ENCODE results near the gene RMI1.
A peak's percentile ranks its signal among the peaks of the same experiment; 100 is the strongest.

Gene RMI1

DNA sequence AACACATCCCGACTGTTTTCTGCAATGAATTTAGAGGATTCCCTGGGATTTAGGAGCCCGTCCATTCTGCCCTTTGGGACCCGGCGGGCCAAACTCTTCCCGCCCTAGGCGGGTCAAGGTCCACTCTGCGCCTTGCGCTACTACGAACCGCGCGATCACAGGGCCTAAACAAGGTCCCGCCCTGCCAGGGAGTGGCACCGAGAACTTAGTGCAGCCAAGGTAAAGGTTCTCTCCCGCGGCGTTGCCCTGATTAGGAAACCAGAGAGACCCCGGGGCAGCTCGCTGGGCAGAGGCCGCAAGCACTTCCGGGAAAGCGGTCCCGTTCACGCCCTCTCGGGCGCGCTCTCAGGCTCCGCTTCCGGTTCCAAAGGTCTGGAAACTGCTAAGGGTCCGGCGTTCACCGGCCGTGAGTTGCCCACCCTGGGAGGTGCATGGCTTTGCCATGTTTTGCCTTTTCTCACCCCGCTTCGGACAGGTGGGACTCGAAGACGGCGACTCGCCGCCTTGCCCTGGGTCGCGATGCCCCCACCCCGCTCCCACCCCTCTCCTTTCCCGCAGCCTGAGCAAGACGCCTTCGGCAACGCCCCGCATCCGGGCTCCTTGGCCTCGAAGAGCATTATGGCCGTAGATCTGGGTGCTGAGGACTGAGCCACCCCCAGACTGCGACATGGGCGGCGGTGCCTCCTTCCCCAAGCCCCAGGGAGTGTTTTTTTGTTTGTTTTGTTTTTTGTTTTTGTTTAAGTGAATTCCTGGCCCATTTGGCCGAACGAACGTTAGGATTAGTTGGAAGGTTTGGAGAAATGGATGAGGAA is 24.0 kb upstream of the RMI1 start:
- Histone ChIP-seq H3K4me1 (ENCODE audit: insufficient read depth, low read length) (no peaks in the 10 kb centered on the region), H3K4me3 (ENCODE audit: low read length) (peak overlapping the region; percentile 60)

DNA sequence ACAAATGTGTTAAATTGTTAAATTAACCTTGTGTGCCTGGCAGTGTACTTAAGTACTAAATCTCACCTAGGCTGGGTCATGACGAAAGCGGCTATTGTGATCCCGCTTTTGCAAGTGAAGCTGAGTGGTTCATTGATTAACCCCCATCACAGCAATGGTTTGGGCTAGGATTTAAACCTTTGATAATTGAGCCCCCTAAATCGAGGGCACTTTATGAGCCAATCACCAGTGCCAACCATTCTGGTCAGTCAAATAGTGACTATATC is 23.4 kb upstream of the RMI1 start:
- H2AFZ ChIP-seq (ENCODE audit: low read depth, low read length) = no peak overlapping the region
- H3K4me3 ChIP-seq (ENCODE audit: low read length) = peak overlapping the region; percentile 60
- H3K36me3 ChIP-seq (ENCODE audit: insufficient read depth, low read length) = no peaks in the 10 kb centered on the region
- H3K27me3 ChIP-seq (ENCODE audit: insufficient read depth, low read length) = no peaks in the 10 kb centered on the region
- H3K9me3 ChIP-seq (ENCODE audit: low read length) = no peaks in the 10 kb centered on the region
- no peaks in the 10 kb centered on the region for H3K4me1 ChIP-seq (ENCODE audit: insufficient read depth, low read length)

More for the DNA sequence above, 24.0 kb upstream of the RMI1 start:
- Histone ChIP-seq H2AFZ (ENCODE audit: low read depth, low read length) (peak overlapping the region; percentile 49), H3K36me3 (ENCODE audit: insufficient read depth, low read length) (no peaks in the 10 kb centered on the region), H3K27me3 (ENCODE audit: insufficient read depth, low read length) (no peaks in the 10 kb centered on the region), H3K9me3 (ENCODE audit: low read length) (no peaks in the 10 kb centered on the region)

DNA sequence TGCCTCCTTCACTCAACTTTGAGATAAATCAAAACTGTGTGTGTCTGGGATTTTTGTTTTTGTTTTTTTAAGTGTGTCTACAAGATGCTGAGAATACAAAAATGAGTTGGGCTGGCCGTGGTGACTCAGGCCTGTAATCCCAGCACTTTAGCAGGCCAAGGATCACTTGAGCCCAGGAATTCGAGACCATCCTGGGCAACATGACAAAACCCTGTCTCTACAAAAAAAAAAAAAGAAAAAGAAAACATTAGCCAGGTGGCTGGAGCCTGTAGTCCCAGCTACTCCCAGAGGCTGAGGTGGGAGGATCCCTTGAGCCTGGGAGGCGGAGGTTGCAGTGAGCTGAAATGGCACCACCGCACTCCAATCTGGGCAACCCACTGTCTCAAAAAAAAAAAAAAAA is 21.5 kb upstream of the RMI1 start:
- H3K4me3 ChIP-seq (ENCODE audit: low read length) = no peak overlapping the region
- H3K27me3 ChIP-seq (ENCODE audit: insufficient read depth, low read length) = no peaks in the 10 kb centered on the region
- no peaks in the 10 kb centered on the region for H3K36me3 ChIP-seq (ENCODE audit: insufficient read depth, low read length)
- no peaks in the 10 kb centered on the region for H3K4me1 ChIP-seq (ENCODE audit: insufficient read depth, low read length)
- H3K9me3 ChIP-seq (ENCODE audit: low read length) = no peaks in the 10 kb centered on the region
- H2AFZ ChIP-seq (ENCODE audit: low read depth, low read length) = no peak overlapping the region

DNA sequence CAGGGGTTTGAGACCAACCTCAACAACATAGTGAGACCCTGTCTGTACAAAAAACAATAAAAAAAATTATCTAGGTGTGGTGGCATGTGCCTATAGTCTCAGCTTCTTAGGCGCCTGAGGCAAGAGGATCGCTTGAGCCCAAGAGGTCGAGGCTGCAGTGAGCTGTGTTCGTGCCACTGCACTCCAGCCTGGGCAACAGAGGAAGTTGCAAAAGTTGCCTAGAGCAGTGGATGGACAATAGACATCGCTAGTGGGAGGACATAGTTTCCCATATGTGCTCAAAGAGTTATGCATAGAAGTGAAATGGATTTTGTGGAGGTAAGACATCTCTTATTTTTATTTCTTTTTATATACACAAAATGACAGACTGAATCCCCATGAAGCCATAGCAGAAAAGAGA is 19.6 kb upstream of the RMI1 start:
- Histone ChIP-seq H2AFZ (ENCODE audit: low read depth, low read length) (no peak overlapping the region), H3K4me3 (ENCODE audit: low read length) (no peak overlapping the region), H3K4me1 (ENCODE audit: insufficient read depth, low read length) (no peaks in the 10 kb centered on the region), H3K36me3 (ENCODE audit: insufficient read depth, low read length) (no peaks in the 10 kb centered on the region), H3K9me3 (ENCODE audit: low read length) (no peaks in the 10 kb centered on the region), H3K27me3 (ENCODE audit: insufficient read depth, low read length) (no peaks in the 10 kb centered on the region)

DNA sequence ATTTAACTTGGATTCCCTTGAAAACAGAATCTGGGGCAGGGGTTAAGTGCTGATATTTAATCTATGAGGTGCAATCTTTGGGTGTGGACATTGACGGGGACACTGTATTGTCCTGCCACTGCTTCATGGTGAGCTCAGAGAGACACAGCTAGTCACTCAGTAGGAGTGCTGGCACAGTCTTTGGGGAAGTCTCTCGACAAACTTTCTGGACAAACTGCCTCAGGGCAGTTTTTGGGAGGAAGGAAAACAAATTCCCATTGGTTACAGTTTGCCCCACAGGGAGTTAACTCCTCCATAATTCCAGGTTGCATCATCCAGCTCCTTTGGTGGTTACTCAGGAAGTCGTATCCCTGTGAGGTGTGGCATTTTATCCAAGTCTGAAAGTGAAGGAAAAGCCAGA is 18.4 kb upstream of the RMI1 start:
- Histone ChIP-seq H3K9me3 (ENCODE audit: low read length) (no peaks in the 10 kb centered on the region), H3K4me3 (ENCODE audit: low read length) (no peak overlapping the region), H3K27me3 (ENCODE audit: insufficient read depth, low read length) (no peaks in the 10 kb centered on the region), H2AFZ (ENCODE audit: low read depth, low read length) (no peak overlapping the region), H3K4me1 (ENCODE audit: insufficient read depth, low read length) (no peaks in the 10 kb centered on the region), H3K36me3 (ENCODE audit: insufficient read depth, low read length) (peaks cover 4% of the 10 kb centered on the region)

DNA sequence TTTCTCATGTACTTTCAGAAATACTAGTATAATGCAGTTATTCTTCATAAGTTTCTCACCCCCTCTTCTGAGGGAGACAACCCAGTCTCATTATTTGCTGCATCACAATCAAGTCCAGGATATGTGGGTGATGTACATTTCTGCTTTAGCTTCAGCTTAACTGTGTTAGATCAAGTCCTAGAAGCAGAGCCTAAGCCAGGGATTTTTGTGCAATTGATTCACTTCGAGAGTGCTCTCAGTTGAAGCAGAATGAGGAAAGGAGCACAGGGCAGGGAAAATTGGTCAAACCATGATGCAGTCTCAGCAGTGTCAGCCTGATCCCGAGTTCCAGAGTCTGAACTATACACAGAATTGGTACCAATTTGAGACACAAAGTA is 15.6 kb upstream of the RMI1 start:
- no peaks in the 10 kb centered on the region for H3K4me1 ChIP-seq (ENCODE audit: insufficient read depth, low read length)
- H3K36me3 ChIP-seq (ENCODE audit: insufficient read depth, low read length) = peaks cover 29% of the 10 kb centered on the region
- no peaks in the 10 kb centered on the region for H3K9me3 ChIP-seq (ENCODE audit: low read length)
- H3K4me3 ChIP-seq (ENCODE audit: low read length) = no peak overlapping the region
- no peaks in the 10 kb centered on the region for H3K27me3 ChIP-seq (ENCODE audit: insufficient read depth, low read length)
- H2AFZ ChIP-seq (ENCODE audit: low read depth, low read length) = no peak overlapping the region

DNA sequence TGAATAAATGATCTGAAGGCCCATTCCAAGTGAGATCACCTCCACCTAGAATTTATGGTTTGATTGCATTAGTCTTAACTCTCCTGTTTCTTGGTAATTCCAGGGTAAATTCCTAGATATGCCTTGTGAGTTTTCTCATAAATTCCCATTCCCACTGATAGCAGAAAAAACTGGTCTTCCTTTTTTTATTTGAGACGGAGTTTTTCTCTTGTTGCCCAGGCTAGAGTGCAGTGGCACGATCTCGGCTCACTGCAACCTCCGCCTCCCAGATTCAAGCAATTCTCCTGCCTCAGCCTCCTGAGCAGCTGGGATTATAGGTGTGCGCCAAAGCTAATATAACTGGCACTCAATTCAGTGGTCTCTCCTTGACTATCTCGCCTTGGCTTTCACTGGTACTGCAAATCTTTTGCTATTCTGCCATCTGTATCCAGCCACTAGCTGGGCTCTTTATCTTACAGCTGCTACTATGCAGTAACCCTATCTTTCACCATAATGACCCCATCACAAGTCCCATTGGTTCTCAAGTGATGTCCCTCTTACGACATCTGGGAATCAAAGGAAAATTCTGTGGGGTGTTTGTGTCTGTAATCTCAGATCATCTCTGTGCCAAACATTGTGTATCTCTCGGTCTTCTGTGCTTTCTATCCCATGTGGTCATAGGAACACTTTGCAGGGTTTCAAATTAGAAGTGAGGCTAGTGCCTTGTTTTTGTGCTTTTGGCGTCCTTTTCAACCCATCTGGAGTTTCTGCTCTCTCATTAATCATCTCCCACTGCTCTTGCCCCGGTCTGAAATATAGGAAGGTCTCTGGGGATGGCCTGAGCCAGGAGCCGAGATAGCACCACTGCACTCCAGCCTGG is 15.0 kb upstream of the RMI1 start:
- no peak overlapping the region for H2AFZ ChIP-seq (ENCODE audit: low read depth, low read length)
- H3K9me3 ChIP-seq (ENCODE audit: low read length) = no peaks in the 10 kb centered on the region
- H3K36me3 ChIP-seq (ENCODE audit: insufficient read depth, low read length) = peaks cover 35% of the 10 kb centered on the region
- H3K4me1 ChIP-seq (ENCODE audit: insufficient read depth, low read length) = no peaks in the 10 kb centered on the region
- no peaks in the 10 kb centered on the region for H3K27me3 ChIP-seq (ENCODE audit: insufficient read depth, low read length)
- H3K4me3 ChIP-seq (ENCODE audit: low read length) = no peak overlapping the region

DNA sequence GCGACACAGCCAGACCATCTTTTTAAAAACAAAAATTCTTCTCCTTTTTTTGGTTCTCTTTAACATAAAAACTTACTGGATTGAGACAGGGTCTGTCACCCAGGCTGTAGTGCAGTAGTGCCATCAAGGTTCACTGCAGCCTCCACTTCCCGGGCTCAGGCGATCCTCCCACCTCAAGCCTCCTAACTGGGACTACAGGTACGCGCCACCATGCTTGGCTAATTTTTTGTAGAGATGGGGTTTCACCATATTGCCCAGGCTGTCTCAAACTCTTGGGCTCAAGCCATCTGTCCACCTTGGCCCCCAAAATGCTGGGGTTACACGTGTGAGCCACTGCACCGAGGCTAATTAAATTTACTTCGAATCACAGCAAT is 14.4 kb upstream of the RMI1 start:
- Histone ChIP-seq H3K36me3 (ENCODE audit: insufficient read depth, low read length) (peaks cover 41% of the 10 kb centered on the region), H2AFZ (ENCODE audit: low read depth, low read length) (no peak overlapping the region), H3K4me1 (ENCODE audit: insufficient read depth, low read length) (no peaks in the 10 kb centered on the region), H3K9me3 (ENCODE audit: low read length) (no peaks in the 10 kb centered on the region), H3K27me3 (ENCODE audit: insufficient read depth, low read length) (no peaks in the 10 kb centered on the region), H3K4me3 (ENCODE audit: low read length) (no peak overlapping the region)

DNA sequence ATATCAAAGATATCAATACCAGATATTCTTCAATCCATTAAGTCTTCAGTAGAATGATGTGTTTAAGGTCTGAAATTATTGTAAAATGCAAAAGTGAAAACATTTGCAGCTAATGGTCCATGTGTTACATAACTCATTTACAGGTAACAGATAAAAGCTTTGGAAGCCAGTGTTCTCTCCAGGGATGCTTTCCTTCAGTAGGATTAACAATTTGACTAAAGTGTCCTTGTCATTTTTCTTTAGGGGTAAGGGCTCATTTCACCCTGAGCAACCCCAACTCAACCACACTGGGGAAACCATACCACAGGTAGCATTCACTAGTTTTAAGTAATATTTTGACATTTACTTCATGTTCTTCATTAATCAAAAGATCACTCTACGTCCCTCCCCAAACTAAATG is 13.5 kb upstream of the RMI1 start:
- no peak overlapping the region for H3K4me3 ChIP-seq (ENCODE audit: low read length)
- H3K27me3 ChIP-seq (ENCODE audit: insufficient read depth, low read length) = no peaks in the 10 kb centered on the region
- H3K36me3 ChIP-seq (ENCODE audit: insufficient read depth, low read length) = peaks cover 50% of the 10 kb centered on the region
- no peak overlapping the region for H2AFZ ChIP-seq (ENCODE audit: low read depth, low read length)
- no peaks in the 10 kb centered on the region for H3K4me1 ChIP-seq (ENCODE audit: insufficient read depth, low read length)
- H3K9me3 ChIP-seq (ENCODE audit: low read length) = no peaks in the 10 kb centered on the region

DNA sequence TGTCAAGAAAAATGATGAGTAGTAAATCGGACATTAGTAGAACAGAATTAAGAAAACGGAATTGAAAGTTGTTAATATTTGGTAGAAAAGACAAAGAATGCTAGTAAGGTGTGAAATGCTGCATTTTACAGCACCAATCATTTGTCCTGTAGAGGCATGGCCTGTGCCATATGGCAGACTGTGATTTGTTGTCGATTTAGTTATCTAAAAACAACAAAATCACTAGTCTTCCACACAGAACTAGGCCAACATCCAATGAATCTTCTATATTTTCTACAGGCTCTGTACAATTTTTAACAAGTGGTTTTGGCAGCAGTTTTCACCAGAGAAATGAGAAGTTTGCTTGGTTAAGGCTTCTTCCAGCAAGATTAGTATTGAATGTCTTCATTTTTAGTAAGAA is 11.0 kb upstream of the RMI1 start:
- H3K27me3 ChIP-seq (ENCODE audit: insufficient read depth, low read length) = no peaks in the 10 kb centered on the region
- H3K4me3 ChIP-seq (ENCODE audit: low read length) = no peak overlapping the region
- H3K36me3 ChIP-seq (ENCODE audit: insufficient read depth, low read length) = peaks cover 74% of the 10 kb centered on the region
- H2AFZ ChIP-seq (ENCODE audit: low read depth, low read length) = no peak overlapping the region
- peaks cover under 1% of the 10 kb centered on the region for H3K4me1 ChIP-seq (ENCODE audit: insufficient read depth, low read length)
- no peaks in the 10 kb centered on the region for H3K9me3 ChIP-seq (ENCODE audit: low read length)

DNA sequence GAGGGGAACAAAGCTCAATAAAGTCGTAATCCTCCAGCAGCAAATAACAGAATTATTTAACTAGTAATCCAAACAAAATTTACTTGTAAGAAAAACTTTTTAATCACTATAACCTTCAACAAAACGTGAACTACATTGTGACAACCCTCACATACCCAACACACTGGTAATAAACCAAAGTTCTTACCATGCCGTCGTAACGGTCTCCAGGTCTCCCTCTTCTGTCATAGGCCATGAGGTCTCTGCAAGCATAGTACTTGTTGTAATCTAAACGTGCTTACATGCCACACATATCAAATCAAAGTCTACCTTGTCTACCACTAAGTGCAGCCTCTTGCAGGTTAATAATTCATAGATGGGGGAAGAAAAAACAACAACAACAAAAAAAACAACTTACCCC is 9.1 kb upstream of the RMI1 start:
- no peak overlapping the region for H2AFZ ChIP-seq (ENCODE audit: low read depth, low read length)
- no peak overlapping the region for H3K4me3 ChIP-seq (ENCODE audit: low read length)
- peaks cover 13% of the 10 kb centered on the region for H3K4me1 ChIP-seq (ENCODE audit: insufficient read depth, low read length)
- H3K9me3 ChIP-seq (ENCODE audit: low read length) = no peaks in the 10 kb centered on the region
- H3K36me3 ChIP-seq (ENCODE audit: insufficient read depth, low read length) = peaks cover 93% of the 10 kb centered on the region
- H3K27me3 ChIP-seq (ENCODE audit: insufficient read depth, low read length) = no peaks in the 10 kb centered on the region

DNA sequence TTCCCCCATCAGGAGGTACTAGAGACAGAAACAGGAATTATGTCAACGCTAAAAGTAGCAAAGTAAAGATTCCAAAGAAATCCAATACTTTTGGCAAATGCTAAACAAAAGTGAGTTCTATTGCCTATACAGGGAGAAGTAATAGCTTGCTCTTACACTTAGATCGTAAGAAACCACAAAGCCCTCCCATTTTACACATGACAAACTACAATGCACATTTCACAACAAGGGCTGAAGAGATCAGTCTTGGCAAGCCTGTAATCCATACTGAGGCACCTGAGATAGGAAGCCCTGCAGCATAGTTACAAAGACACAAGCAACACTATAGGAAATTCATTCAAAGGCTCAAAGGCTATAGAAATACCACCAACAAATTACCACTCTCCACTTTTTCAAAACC is 8.3 kb upstream of the RMI1 start:
- Histone ChIP-seq H3K4me1 (ENCODE audit: insufficient read depth, low read length) (peaks cover 21% of the 10 kb centered on the region), H2AFZ (ENCODE audit: low read depth, low read length) (no peak overlapping the region), H3K27me3 (ENCODE audit: insufficient read depth, low read length) (no peaks in the 10 kb centered on the region), H3K4me3 (ENCODE audit: low read length) (no peak overlapping the region), H3K9me3 (ENCODE audit: low read length) (no peaks in the 10 kb centered on the region), H3K36me3 (ENCODE audit: insufficient read depth, low read length) (peaks cover 95% of the 10 kb centered on the region)

DNA sequence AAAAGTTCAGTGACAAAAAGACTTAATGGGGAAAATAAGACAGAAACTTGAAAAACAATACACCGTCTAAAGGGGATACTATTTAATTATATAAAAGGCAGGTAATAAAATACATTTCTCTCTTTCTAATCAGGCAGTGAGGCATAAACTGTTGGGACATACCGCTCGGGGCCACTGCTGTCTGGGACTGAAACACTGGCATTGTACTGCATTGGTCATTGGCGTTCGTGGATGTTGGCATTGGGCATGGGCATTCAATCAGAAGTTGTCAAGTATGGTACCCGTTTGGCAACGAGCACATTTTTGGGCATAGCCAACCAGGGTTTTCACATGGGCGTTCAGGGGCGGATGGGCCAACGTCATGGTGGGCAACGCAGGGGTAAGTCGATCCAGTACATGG is 5.3 kb upstream of the RMI1 start:
- Histone ChIP-seq H2AFZ (ENCODE audit: low read depth, low read length) (no peak overlapping the region), H3K4me1 (ENCODE audit: insufficient read depth, low read length) (peaks cover 29% of the 10 kb centered on the region), H3K4me3 (ENCODE audit: low read length) (no peak overlapping the region), H3K36me3 (ENCODE audit: insufficient read depth, low read length) (peaks cover 82% of the 10 kb centered on the region), H3K27me3 (ENCODE audit: insufficient read depth, low read length) (no peaks in the 10 kb centered on the region), H3K9me3 (ENCODE audit: low read length) (no peaks in the 10 kb centered on the region)

All from neuron (in vitro differentiated cells).